GM13977 (cell line): ENCODE results near the gene MITF.

ENCODE experiments used
- DNase-seq: peaks from one replicate; pipeline ENCODE4 v3.0.0; 2012; ENCODE audit warnings: low spot score
- CTCF ChIP-seq: IDR thresholded peaks from 2 replicates; pipeline ENCODE4 v1.5.1; 2012; ENCODE audit warnings: mild to moderate bottlenecking, control low read depth; ENCODE audit not compliant: insufficient read depth; ENCODE audit errors: extremely low read depth, missing control alignments
- in situ Hi-C: fragments of 300-500 bp; cut with MboI; formaldehyde crosslinking; loops from one replicate; pipeline ENCODE4 v1.12.0; 2022; ENCODE audit warnings: low sequenced_read_pairs, low pct_unique_long_range_greater_than_20kb, mixed read lengths, inconsistent platforms; ENCODE audit not compliant: unreplicated experiment

Gene MITF

GRCh38 chr3:69938931-69939330 is 199.7 kb downstream of the MITF start:
- in situ Hi-C loops = no loop called here
- no peak for DNase-seq
- TF ChIP-seq CTCF = no peak

GRCh38 chr3:69941037-69941436 is 201.8 kb downstream of the MITF start:
- no peak for DNase-seq

GRCh38 chr3:69941439-69942176 is 202.3 kb downstream of the MITF start:
- DNase-seq = no peak
- in situ Hi-C loops = no loop called here
- TF ChIP-seq CTCF = no peak

More at GRCh38 chr3:69941037-69941436, 201.8 kb downstream of the MITF start:
- in situ Hi-C loops = no loop called here
- no peak for TF ChIP-seq CTCF

GRCh38 chr3:69944931-69945493 is 205.7 kb downstream of the MITF start:
- in situ Hi-C loops = no loop called here
- no peak for TF ChIP-seq CTCF
- no peak for DNase-seq

GRCh38 chr3:69948246-69948862 is 209.1 kb downstream of the MITF start:
- peak; percentile 44 for TF ChIP-seq CTCF
- in situ Hi-C loops = no loop called here
- peak; percentile 8 for DNase-seq

GRCh38 chr3:69951616-69952015 is 212.4 kb downstream of the MITF start:
- no peak for DNase-seq
- in situ Hi-C loops = no loop called here
- no peak for TF ChIP-seq CTCF
